Measurements from ENCODE around the gene CELSR1.

CELSR1 gene

DNA sequence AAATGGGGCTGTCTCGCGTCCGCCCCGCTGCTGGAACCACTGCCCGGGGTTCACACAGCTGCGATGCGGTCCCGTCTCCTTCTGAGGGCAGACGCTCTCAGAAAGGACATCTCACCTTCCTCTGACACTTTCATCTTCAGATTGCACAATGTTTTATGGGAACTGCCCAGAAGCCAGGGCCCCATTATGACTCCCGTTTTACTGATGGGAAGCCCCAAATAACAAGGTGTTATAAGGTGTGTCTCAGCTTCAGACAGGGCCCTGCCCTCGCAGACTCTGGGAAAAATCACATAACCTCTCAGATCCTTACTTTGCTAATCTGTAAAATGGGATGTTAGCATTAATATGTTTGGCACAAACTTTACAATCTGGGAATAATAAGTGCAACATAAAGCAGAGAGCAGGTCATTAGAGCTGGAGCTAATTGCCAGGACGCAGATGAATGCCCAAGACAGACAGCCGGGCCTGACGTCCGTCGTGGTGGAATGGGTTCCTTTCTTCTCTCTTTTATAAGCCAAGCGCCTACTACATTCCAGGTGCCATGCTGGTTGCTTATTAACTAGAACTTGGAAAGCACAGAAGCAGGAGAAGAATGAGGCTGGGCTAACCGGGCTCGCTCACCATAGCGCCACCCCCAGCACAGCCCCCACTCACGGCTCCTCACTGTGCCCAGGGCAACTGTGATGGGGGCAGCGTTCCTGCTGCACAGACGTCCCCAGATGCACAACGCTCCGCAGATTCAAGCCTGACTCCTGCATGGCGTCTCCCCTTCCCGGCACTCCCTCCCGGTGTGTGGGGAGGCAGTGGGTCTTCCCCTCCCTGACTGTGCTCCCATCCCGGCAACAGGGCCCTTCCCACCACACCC, 158.1 kb downstream of the CELSR1 start:
- peak overlapping the region; percentile 85 for H3K27ac ChIP-seq
- TF ChIP-seq, protein P1, sequence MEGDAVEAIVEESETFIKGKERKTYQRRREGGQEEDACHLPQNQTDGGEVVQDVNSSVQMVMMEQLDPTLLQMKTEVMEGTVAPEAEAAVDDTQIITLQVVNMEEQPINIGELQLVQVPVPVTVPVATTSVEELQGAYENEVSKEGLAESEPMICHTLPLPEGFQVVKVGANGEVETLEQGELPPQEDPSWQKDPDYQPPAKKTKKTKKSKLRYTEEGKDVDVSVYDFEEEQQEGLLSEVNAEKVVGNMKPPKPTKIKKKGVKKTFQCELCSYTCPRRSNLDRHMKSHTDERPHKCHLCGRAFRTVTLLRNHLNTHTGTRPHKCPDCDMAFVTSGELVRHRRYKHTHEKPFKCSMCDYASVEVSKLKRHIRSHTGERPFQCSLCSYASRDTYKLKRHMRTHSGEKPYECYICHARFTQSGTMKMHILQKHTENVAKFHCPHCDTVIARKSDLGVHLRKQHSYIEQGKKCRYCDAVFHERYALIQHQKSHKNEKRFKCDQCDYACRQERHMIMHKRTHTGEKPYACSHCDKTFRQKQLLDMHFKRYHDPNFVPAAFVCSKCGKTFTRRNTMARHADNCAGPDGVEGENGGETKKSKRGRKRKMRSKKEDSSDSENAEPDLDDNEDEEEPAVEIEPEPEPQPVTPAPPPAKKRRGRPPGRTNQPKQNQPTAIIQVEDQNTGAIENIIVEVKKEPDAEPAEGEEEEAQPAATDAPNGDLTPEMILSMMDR (IDR thresholded peaks at IDR 0.05): no peak
- no peak for TF ChIP-seq ZFX (IDR thresholded peaks at IDR 0.05; ENCODE audit: borderline replicate concordance)

DNA sequence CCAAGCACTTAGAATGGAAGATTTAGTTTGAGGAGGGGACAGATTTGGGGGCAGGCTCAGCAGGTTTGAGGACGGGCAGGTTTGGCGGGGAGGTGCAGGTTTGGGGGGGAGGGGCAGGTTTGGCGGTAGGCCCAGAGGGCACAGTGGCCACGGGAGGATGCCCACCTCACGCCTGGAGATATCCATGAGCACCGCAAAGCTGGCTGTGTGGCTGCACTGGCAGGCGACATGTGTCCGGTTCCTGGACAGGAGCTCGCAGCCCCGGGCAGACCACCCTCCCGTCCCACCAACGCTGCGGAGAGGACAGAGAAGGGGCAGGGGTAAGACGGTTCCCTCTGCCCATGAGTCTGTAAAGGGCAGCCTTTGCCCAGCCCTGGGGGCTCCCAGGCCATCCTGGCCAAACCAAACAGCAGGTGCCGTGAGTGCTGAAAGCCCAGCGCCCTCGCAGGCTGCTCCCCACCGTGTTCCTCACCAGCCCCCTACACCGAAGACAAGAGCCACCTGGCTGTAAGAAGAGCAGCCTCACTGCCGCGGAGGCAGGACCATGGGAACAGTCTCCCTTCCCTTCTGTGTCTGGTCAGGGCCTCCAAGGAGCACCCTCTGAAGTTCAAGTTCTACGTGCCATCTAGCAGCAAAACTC, 158.9 kb downstream of the CELSR1 start:
- H3K27ac ChIP-seq: peak overlapping the region; percentile 85
- no peak for TF ChIP-seq ZFX (IDR thresholded peaks at IDR 0.05; ENCODE audit: borderline replicate concordance)
- TF ChIP-seq, protein P1 (IDR thresholded peaks at IDR 0.05): no peak

DNA sequence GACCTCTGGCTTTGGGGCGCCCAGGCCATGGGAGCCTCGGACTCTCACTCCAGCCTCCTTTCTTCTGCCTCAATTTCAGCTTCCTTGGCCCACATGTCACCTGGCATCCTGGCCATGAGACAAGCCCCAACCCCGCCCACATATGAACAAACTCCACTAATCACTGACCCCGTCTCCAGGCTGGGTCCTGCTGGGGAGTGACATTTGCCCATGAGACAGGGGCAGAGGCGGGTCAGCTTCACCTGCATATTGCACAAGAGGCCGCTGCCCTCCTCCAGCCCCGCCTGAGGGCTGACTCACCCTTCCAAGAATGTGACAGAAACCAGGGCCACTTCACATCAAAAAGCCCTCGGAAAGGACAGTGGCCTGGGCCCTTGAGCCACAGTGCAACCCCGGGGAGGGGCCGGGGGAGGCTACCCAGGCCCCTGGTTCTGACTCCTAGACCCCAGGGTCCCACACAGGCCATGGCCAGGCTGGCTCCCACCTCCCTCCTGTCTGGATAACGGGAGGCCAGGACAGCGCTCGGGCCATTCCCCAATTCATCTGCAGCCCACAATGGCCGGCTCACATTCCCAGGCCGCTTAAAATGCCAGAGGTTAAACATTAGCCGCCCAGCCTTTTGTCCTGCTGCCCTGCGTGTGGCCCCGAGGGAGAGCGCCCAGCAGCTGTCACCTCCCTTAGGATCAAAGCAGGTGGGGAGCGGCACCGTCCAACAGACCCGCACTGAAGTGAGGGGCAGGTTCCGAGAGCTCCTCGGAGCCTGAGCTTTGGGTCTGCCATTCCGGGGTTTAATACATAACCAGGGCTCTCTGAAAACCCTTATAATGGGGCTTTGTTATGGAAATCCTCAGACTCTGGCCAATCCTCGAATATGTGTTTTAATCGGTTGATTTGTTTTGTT, 159.6 kb downstream of the CELSR1 start:
- TF ChIP-seq, protein P1 (IDR thresholded peaks at IDR 0.05): no peak
- no peak for TF ChIP-seq ZFX (IDR thresholded peaks at IDR 0.05; ENCODE audit: borderline replicate concordance)
- peak overlapping the region; percentile 85 for H3K27ac ChIP-seq

DNA sequence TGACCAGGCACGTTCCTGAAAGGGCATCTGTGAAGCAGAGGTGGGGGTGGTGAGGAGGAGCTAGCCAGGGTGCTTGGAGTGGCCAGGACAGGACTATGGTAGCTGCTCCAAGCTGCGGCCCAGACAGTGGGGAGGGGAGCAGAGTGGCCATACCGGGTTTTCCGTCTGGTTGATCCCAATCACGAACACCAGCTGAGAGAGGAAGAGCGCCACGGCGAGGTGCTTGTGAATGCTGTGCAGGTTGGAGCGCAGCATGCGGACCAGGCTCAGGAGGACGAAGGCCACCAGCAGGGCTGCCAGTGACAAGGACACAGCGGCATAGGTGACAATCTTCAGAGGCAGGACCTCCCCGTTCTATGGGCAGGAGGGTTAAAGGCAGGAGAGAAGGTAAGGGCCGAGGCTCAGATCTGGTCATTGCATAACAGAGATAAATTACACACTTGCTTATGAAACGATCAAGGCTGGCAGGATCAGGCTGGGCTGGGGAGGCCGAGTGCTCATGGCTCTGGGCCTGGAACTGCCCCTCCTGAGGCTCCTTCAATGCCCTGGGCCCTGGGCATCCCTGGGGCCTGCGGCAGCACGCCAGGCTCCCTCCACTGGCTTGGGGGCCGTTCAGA, 160.4 kb downstream of the CELSR1 start:
- H3K27ac ChIP-seq: peak overlapping the region; percentile 85
- TF ChIP-seq, protein P1 (IDR thresholded peaks at IDR 0.05): no peak
- TF ChIP-seq ZFX (IDR thresholded peaks at IDR 0.05; ENCODE audit: borderline replicate concordance): no peak

DNA sequence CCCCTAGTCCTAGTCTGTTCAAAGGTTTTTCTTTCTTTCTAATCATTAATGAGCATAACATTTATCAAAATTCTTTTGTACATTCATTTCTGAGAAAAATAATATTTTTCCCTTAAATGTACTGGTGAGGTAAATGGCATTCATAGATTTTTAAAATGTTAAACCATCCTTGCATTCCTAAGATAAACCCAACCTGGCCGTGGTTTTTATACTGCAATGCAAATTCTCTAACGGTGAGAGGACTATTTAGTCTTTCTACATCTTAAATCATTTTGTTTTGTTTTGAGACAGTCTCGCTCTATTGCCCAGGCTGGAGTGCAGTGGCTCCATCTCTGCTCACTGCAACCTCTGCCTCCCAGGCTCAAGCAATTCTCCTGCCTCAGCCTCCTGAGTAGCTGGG, 161.3 kb downstream of the CELSR1 start:
- TF ChIP-seq, protein P1 (IDR thresholded peaks at IDR 0.05): no peak
- TF ChIP-seq ZFX (IDR thresholded peaks at IDR 0.05; ENCODE audit: borderline replicate concordance): no peak
- H3K27ac ChIP-seq: peak overlapping the region; percentile 85

DNA sequence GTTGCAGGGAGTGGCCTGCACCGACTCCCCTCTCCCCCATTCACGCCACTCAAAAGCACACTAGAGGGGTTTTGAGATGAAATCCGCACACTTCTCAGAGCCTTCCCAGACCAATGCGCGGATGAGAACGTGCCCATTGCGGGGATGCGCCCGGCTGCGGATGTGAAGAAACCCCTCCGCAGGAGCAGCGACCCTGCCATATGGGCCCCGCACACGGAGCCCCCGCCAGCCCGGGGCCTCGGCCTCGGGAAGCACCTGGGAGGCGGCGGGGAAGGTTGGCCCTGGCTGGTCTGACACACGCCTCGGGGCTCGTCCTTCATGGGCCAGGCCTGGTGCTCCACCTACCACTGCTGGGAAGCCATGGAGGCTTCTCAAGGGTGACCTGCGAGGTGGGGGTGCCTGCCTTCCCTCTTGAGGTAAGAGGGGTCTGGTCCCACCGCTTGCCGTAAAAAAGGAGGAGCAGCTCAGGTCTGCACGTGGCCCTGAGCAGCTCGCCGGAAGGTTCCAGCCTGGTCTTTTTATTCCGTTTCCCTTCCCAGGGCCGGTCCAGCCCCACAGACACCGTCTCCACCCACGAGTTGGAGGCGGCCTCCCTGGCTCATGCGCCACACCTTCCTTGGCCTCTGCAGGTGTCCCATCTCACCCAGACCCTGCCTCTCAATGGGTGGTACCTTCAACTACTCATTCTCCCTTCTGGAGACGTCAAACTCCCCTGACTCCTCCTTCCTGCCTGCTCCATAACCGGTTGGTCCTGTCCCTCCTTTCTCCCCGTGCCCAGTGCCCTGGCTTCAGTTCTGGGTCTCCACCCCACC, 162.6 kb downstream of the CELSR1 start:
- TF ChIP-seq ZFX (IDR thresholded peaks at IDR 0.05; ENCODE audit: borderline replicate concordance): no peak
- peak overlapping the region; percentile 85 for H3K27ac ChIP-seq

Data from 22Rv1 (cell line).